ENCODE measurements around the gene CYTH3. TPM values are rescaled to one million over a fixed set of nuclear protein-coding genes. Genes with fewer than 3 reads are reported as not detected.

CYTH3 gene
- total RNA-seq, 1 donor from 2014 or later = 27.5 TPM

DNA sequence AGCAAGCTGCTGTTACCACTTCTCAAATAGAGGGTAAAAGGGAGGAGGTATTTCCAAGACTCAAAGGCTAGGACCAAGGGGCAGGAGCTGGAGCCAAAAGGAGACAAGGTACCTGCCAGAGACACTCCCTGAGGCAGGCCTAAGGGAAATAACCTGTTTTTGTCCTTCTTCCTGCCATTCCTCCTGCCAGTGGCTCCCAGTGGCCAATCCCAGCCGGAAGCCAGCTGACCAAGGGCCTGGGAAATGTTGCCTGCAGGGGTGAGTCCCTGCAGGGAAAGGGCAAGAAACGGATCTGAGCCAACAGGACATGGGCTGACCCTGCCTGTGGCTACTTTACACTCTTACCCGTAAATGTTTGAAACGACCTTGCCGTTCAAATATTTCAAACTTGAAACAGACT, 3.5 kb downstream of the CYTH3 start:
- TF ChIP-seq, protein P1, sequence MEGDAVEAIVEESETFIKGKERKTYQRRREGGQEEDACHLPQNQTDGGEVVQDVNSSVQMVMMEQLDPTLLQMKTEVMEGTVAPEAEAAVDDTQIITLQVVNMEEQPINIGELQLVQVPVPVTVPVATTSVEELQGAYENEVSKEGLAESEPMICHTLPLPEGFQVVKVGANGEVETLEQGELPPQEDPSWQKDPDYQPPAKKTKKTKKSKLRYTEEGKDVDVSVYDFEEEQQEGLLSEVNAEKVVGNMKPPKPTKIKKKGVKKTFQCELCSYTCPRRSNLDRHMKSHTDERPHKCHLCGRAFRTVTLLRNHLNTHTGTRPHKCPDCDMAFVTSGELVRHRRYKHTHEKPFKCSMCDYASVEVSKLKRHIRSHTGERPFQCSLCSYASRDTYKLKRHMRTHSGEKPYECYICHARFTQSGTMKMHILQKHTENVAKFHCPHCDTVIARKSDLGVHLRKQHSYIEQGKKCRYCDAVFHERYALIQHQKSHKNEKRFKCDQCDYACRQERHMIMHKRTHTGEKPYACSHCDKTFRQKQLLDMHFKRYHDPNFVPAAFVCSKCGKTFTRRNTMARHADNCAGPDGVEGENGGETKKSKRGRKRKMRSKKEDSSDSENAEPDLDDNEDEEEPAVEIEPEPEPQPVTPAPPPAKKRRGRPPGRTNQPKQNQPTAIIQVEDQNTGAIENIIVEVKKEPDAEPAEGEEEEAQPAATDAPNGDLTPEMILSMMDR (IDR thresholded peaks at IDR 0.05) = no peak
- Histone ChIP-seq H3K4me1 (peaks cover 22% of the 10 kb centered on the region), H3K27ac (peak overlapping the region; percentile 3), H3K9me3 (no peaks in the 10 kb centered on the region), H3K4me3 (no peak overlapping the region), H3K27me3 (no peaks in the 10 kb centered on the region), H3K36me3 (no peaks in the 10 kb centered on the region)
- no peak for DNase-seq
- ATAC-seq = no peak
- intact Hi-C loops (cut with DNase I) = no loop called here

DNA sequence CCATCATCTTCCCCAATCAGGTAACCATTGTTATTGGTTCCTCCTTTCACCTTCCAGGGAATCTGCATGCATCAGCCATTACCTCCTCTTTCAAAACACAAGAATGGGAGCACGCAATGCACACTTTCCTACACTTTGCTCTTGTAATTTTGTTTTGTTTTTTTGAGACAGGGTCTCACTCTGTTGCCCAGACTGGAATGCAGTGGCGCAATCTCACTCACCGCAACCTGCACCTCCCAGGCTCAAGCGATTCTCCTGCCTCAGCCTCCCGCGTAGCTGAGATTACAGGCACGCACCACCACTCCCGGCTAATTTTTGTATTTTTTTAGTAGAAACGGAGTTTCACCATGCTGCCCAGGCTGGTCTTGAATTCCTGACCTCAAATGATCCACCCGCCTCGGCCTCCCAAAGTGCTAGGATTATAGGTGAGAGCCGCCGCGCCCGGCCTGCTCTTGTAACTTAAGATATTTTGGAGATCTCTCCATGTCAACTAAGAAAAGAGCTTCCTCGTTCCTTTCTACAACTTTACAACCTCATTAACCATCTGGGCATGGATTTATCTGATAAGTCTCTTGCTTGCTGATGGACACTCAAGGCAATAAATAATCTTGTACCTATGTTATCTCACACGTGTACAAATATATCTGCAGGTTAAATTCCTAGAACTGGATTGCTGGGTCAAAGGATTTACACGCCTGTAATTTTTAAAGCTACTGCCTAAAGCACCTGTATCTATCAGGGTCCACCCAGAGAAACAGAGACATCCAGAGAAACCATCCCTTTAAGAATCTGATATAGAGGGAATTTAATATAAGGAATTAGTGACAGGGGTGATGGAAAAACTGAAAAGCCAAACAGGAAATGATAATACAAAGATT, 4.2 kb downstream of the CYTH3 start:
- no peaks in the 10 kb centered on the region for H3K27me3 ChIP-seq
- ATAC-seq = no peak
- intact Hi-C loops (cut with DNase I) = no loop called here
- peak overlapping the region; percentile 3 for H3K27ac ChIP-seq
- no peak overlapping the region for H3K4me3 ChIP-seq
- peaks cover 22% of the 10 kb centered on the region for H3K4me1 ChIP-seq
- H3K9me3 ChIP-seq = no peaks in the 10 kb centered on the region
- TF ChIP-seq, protein P1 (IDR thresholded peaks at IDR 0.05) = no peak
- no peak for DNase-seq
- H3K36me3 ChIP-seq = no peaks in the 10 kb centered on the region

DNA sequence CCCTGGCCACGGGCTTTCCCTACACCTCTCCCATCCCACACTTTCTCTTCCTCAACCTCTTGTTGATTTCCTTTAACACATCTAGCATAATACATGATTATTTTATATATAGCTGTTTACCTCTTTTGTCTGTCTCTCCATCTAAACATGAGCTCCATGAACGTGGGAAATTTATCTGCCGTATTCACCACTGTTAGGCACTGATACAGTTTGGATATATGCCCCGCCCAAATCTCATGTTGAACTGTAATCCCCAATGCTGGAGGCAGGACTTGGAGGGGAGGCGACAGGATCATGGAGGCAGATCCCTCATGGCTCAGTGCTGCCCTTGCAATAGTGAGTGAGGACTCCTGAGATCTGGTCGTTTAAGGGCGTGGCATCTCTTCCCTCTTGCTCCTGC, 5.7 kb downstream of the CYTH3 start:
- TF ChIP-seq, protein P1 (IDR thresholded peaks at IDR 0.05) = no peak
- no peaks in the 10 kb centered on the region for H3K27me3 ChIP-seq
- no peak for ATAC-seq
- no peaks in the 10 kb centered on the region for H3K36me3 ChIP-seq
- H3K4me3 ChIP-seq = no peak overlapping the region
- no peaks in the 10 kb centered on the region for H3K9me3 ChIP-seq
- intact Hi-C loops (cut with DNase I) = no loop called here
- H3K27ac ChIP-seq = no peak overlapping the region
- DNase-seq = no peak
- peaks cover 28% of the 10 kb centered on the region for H3K4me1 ChIP-seq

DNA sequence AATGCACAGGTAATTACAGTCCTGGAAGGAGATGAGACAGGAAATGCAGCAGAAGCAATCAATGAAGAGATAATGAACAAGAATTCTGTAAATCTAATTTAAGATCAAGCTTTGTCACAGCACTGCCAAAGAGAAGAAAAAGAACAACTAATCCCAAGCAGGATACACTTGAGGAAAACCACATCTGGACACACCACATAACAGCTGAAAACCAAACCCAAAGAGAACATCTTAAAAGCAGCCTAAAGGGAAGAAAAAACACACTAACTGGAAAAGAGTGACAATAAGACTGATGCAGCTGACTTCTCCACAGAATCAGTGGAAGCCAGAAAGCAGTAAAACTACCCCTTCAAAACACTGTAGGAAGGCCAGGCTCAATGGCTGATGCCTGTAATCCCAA, 10.2 kb downstream of the CYTH3 start:
- H3K27ac ChIP-seq = no peak overlapping the region

DNA sequence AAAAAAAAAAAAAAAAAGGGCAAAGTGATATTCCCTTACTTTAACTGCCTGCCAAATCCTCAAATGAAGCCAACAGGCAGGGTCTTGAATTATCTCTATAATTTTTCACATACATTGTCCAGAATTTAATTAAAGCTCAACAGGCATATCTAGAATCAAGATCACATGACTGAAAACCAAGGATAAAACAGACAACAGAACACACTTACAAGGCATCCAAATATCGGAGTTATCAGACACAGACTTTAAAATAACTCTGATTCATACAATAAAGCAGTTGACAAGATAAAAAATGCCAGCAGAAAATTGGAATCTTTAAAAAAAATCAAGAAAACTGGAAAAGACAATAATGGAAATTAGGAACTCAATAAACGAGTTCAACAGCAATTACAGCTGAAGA, 10.7 kb downstream of the CYTH3 start:
- H3K4me3 ChIP-seq = no peak overlapping the region
- no peaks in the 10 kb centered on the region for H3K36me3 ChIP-seq
- no peak overlapping the region for H3K27ac ChIP-seq
- no peak for ATAC-seq
- intact Hi-C loops (cut with DNase I) = no loop called here
- DNase-seq = no peak
- H3K4me1 ChIP-seq = peaks cover 47% of the 10 kb centered on the region
- TF ChIP-seq, protein P1 (IDR thresholded peaks at IDR 0.05) = no peak
- H3K27me3 ChIP-seq = no peaks in the 10 kb centered on the region
- no peaks in the 10 kb centered on the region for H3K9me3 ChIP-seq

More for the DNA sequence above, 10.2 kb downstream of the CYTH3 start:
- intact Hi-C loops (cut with DNase I) = no loop called here
- no peak overlapping the region for H3K4me3 ChIP-seq
- ATAC-seq (no peak), DNase-seq (no peak)
- TF ChIP-seq, protein P1 (IDR thresholded peaks at IDR 0.05) = no peak
- no peaks in the 10 kb centered on the region for H3K36me3 ChIP-seq
- peaks cover 43% of the 10 kb centered on the region for H3K4me1 ChIP-seq
- no peaks in the 10 kb centered on the region for H3K27me3 ChIP-seq
- H3K9me3 ChIP-seq = no peaks in the 10 kb centered on the region

Measured in upper lobe of right lung (tissue), 1 donor.